ENCODE results near the gene DLEU7. TPM values are rescaled to one million over a fixed set of nuclear protein-coding genes. Genes with fewer than 3 reads are reported as not detected.

The DLEU7 gene
- total and polyA plus RNA-seq, 7 experiments from 2014 or later: 0.13 to 1.2 TPM; not detected in 5

GRCh38 chr13:50779443-50780200, 63.9 kb downstream of the DLEU7 start:
- ATAC-seq (no peak), DNase-seq (no peak)
- peaks cover 0 to 11% (median 7%) of the 10 kb centered on the region in 5 donors for H3K36me3 Mint-ChIP-seq
- Histone ChIP-seq H3K9me3 (ENCODE audit: control insufficient read depth in 2 of 3, low read length in 3 of 3) (no peaks in the 10 kb centered on the region), H3K27me3 (ENCODE audit: control insufficient read depth in 2 of 2, insufficient read depth in 2 of 2, low read length in 2 of 2) (no peaks in the 10 kb centered on the region), H3K36me3 (ENCODE audit: control insufficient read depth in 2 of 3, insufficient read depth in 3 of 3, low read length in 3 of 3) (no peaks in the 10 kb centered on the region), H3K4me1 (ENCODE audit: control insufficient read depth in 2 of 2, insufficient read depth in 2 of 2, low read length in 2 of 2) (no peaks in the 10 kb centered on the region), H3K27ac (ENCODE audit: low read depth, low read length) (no peak overlapping the region), H3K4me3 (ENCODE audit: low read length) (no peak overlapping the region)
- ChIA-PET CTCF (interaction anchor here (0.5 to 0.7 kb wide), 3 partner anchors 88 to 875 kb away, joined by 3 to 4 read pairs (median 3); no protein-coding TSS in a partner anchor), POLR2A (no interaction called here)
- H3K4me3 Mint-ChIP-seq: no peak overlapping the region
- no peak overlapping the region for H3K27ac Mint-ChIP-seq
- peaks cover 0 to 2% (median 0%) of the 10 kb centered on the region in 7 donors for H3K4me1 Mint-ChIP-seq
- peaks cover 0 to 20% (median 13%) of the 10 kb centered on the region in 11 donors for H3K9me3 Mint-ChIP-seq
- H3K27me3 Mint-ChIP-seq: peaks cover 20 to 43% (median 40%) of the 10 kb centered on the region in 5 donors
- intact Hi-C loops (cut with micrococcal nuclease): no loop called here

Other genes starting within 250 kb of the DLEU7 start
- 100 to 1,000 TPM in 1 of 5 experiments, 10 to 100 TPM in 4; 65.3 to 105 (median 92.4) TPM for gene RNASEH2B, start 66.1 kb upstream of the DLEU7 start, total RNA-seq
- 10 to 100 TPM; 94.6 to 99.1 TPM for gene RNASEH2B, start 66.1 kb upstream of the DLEU7 start, polyA plus RNA-seq